Natural killer cell (primary cell): Measurements from ENCODE around the gene PIM1. TPM values are rescaled to one million over a fixed set of nuclear protein-coding genes. Genes with fewer than 3 reads are reported as not detected.
"Not testable (repeated sequence)": the region's sequence is repeated elsewhere in the genome, so short reads cannot be mapped to it uniquely, and the experiment has no call there.

Experiments used
- ATAC-seq, 3 donors: fragments of 150-1000 bp in 2 of 3; fragments of 200-7000 bp in 1 of 3; cut with Tn5 transposase; 1 replicate in 1 of 3; 2 replicates in 2 of 3; pipeline ENCODE4 v1.10.0; 2021; ENCODE audit warnings: mild to moderate bottlenecking in 2 of 3, moderate library complexity in 2 of 3
- DNase-seq, 2 donors: peaks; one replicate each; pipeline versions ENCODE4 v3.0.0 to v3.0.0-alpha.2; 2013 to 2021; ENCODE audit warnings: mixed read lengths in 1 of 2
- H3K27ac ChIP-seq: one replicate; pipeline ENCODE4 v1.5.1; 2013; ENCODE audit warnings: mild to moderate bottlenecking, low read length
- H3K27me3 ChIP-seq: one replicate; pipeline ENCODE4 v1.6.1; 2013; ENCODE audit warnings: low read length; ENCODE audit not compliant: control insufficient read depth, insufficient read depth
- H3K36me3 ChIP-seq: one replicate; pipeline ENCODE4 v1.6.1; 2013; ENCODE audit warnings: low read length; ENCODE audit not compliant: control insufficient read depth, insufficient read depth
- H3K4me1 ChIP-seq: one replicate; pipeline ENCODE4 v1.6.1; 2013; ENCODE audit warnings: low read length; ENCODE audit not compliant: control insufficient read depth, insufficient read depth
- H3K4me3 ChIP-seq: one replicate; pipeline ENCODE4 v1.5.1; 2013; ENCODE audit warnings: low read length
- H3K9me3 ChIP-seq: one replicate; pipeline ENCODE4 v1.6.1; 2013; ENCODE audit warnings: low read length; ENCODE audit not compliant: control insufficient read depth, insufficient read depth
- H3K27ac Mint-ChIP-seq, 2 donors: one replicate each; pipeline ENCODE4 v1.8.0; 2022; ENCODE audit warnings: mild to moderate bottlenecking in 2 of 2, mixed read lengths in 2 of 2, moderate library complexity in 1 of 2
- H3K27me3 Mint-ChIP-seq, 2 donors: one replicate each; pipeline ENCODE4 v1.8.0; 2022; ENCODE audit warnings: low read depth in 2 of 2, mixed read lengths in 2 of 2
- H3K36me3 Mint-ChIP-seq: one replicate; pipeline ENCODE4 v1.8.0; 2022; ENCODE audit warnings: mixed read lengths
- H3K4me1 Mint-ChIP-seq, 2 donors: one replicate each; pipeline ENCODE4 v1.8.0; 2022; ENCODE audit warnings: mixed read lengths in 2 of 2
- H3K4me3 Mint-ChIP-seq: one replicate; pipeline ENCODE4 v1.8.0; 2022; ENCODE audit warnings: mild to moderate bottlenecking, moderate library complexity, mixed read lengths
- H3K9me3 Mint-ChIP-seq, 2 donors: one replicate each; pipeline ENCODE4 v1.8.0; 2022; ENCODE audit warnings: mixed read lengths in 2 of 2
- WGBS: methylation state at CpG from one replicate; pipeline ENCODE4 v1.1.7; 2013; ENCODE audit warnings: missing lambda C conversion rate; ENCODE audit not compliant: insufficient coverage; 5-methylcytosine and 5-hydroxymethylcytosine counted together
- intact Hi-C: fragments of 100-400 bp; cut with micrococcal nuclease; formaldehyde crosslinking; loops from one replicate; pipeline ENCODE4 v1.14.2; 2022
- total RNA-seq, 4 donors: library from RNA; stranded (reverse); fragments of 120-200 nt in 1 of 4; gene quantifications; one replicate each; pipeline versions ENCODE4 v1.2.3 to v1.2.4, GENCODE V29; 2013 to 2022
- TF ChIP-seq, protein P1 (sequence below): fragments of 200-600 bp; IDR thresholded peaks from one replicate; pipeline ENCODE4 v1.8.0; 2022; ENCODE audit warnings: antibody characterized with exemption

The PIM1 gene
- total RNA-seq, 3 donors from 2014 or later (not counting 1 experiment from before 2014, with no cell fraction given) = 188 to 242 (median 215) TPM

DNA sequence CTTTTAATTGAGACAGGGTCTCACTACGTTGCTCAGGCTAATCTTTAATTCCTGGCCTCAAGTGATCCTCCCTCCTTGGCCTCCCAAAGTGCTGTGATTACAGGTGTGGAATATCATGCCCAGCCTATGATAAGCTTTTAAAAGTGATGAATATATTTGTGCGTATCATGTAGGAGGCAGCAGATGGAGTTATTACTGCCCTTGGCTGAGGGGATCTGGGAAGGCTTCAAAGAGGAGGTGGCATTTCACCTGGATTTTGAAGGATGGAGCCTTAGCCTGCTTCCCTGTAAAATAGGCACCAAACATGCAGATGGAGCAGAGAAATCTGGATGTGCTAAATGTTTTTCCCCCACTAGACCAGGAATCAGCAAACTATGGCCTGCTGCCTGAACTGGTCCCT, 10.1 kb downstream of the PIM1 start:
- Histone ChIP-seq H3K9me3 (no peaks in the 10 kb centered on the region), H3K4me3 (no peak overlapping the region), H3K27me3 (no peaks in the 10 kb centered on the region), H3K4me1 (peaks cover 82% of the 10 kb centered on the region), H3K36me3 (peaks cover 8% of the 10 kb centered on the region), H3K27ac (no peak overlapping the region)
- H3K4me1 Mint-ChIP-seq = peaks cover 34 to 47% of the 10 kb centered on the region in 2 donors
- H3K9me3 Mint-ChIP-seq = no peaks in the 10 kb centered on the region
- TF ChIP-seq, protein P1, sequence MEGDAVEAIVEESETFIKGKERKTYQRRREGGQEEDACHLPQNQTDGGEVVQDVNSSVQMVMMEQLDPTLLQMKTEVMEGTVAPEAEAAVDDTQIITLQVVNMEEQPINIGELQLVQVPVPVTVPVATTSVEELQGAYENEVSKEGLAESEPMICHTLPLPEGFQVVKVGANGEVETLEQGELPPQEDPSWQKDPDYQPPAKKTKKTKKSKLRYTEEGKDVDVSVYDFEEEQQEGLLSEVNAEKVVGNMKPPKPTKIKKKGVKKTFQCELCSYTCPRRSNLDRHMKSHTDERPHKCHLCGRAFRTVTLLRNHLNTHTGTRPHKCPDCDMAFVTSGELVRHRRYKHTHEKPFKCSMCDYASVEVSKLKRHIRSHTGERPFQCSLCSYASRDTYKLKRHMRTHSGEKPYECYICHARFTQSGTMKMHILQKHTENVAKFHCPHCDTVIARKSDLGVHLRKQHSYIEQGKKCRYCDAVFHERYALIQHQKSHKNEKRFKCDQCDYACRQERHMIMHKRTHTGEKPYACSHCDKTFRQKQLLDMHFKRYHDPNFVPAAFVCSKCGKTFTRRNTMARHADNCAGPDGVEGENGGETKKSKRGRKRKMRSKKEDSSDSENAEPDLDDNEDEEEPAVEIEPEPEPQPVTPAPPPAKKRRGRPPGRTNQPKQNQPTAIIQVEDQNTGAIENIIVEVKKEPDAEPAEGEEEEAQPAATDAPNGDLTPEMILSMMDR = no peak
- no peak overlapping the region for H3K4me3 Mint-ChIP-seq
- 94% methylated on average over 2 of the region's 2 CpGs for WGBS
- peak overlapping the region; percentile 38 to 61 for H3K27ac Mint-ChIP-seq
- intact Hi-C loops = no loop called here
- H3K27me3 Mint-ChIP-seq = no peaks in the 10 kb centered on the region
- ATAC-seq (no peak), DNase-seq (no peak)
- peaks cover 6% of the 10 kb centered on the region for H3K36me3 Mint-ChIP-seq

DNA sequence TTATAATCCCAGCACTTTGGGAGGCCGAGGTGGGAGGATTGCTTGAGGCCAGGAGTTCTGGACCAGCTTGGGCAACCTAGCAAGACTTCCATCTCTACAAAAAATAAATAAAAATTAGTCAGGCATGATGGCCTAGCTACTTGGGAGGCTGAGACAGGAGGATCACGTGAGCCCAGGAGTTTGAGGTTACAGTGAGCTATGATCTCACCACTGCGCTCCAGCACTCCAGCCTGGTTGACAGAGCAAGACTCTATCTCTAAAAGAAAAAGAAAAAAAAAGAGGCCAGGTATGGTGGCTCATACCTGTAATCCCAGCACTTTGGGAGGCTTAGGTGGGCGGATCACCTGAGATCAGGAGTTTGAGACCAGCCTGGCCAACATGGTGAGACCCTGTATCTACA, 10.7 kb downstream of the PIM1 start:
- Histone ChIP-seq H3K4me1 (peaks cover 83% of the 10 kb centered on the region), H3K27ac (peak overlapping the region; percentile 26)
- ATAC-seq, H3K27me3 Mint-ChIP-seq, DNase-seq, intact Hi-C loops, H3K36me3 ChIP-seq, H3K9me3 Mint-ChIP-seq, H3K9me3 ChIP-seq, H3K4me3 ChIP-seq, H3K4me3 Mint-ChIP-seq, H3K36me3 Mint-ChIP-seq, H3K27me3 ChIP-seq: not testable (repeated sequence)
- H3K27ac Mint-ChIP-seq = peak overlapping the region; percentile 38 to 61
- H3K4me1 Mint-ChIP-seq = peaks cover 31 to 45% of the 10 kb centered on the region in 2 donors
- 79% methylated on average over 3 of the region's 4 CpGs for WGBS

DNA sequence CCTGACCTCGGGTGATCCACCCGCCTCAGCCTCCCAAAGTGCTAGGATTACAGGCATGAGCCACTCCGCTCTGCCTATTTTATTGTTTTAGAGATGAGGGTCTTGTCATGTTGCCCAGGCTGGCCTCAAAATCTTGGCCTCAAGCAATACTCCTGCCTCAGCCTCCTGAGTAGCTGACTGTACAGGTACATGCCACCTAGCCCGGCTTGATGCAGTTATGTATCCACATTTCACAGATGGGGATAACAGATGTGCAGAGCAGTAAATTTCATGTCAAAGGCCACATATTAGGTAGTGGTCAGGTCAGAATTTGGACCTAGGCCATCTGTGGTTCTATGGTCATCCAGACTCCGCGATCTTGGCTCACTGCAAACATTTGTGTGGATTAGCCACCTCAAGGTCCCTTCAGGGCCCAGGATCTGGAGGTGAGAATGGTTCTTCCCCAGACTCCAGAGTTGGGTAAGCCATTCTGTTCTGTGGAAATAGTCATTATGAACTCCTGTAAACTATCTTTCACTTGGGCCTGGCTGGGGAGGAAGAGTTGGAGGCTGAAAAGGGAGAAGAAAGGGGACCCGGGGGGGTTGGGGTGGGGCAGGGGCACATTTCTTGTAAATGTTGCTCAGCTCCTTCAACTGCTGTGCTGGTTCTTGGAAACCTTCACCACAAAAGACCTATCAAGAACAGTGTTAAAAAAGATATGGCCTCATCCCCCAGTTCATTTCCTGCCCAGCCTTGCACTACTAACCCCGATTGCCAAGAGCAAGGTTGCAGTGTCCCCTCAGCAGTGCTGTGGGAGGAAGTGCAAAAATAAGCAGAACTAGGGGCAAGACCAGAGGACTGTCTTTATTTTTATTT, 13.0 kb downstream of the PIM1 start:
- DNase-seq = peak; percentile 60 to 82
- no peaks in the 10 kb centered on the region for H3K36me3 Mint-ChIP-seq
- WGBS = 52% methylated on average over 7 of the region's 8 CpGs
- TF ChIP-seq, protein P1 = no peak
- peak; percentile 93 to 99 (median 98) for ATAC-seq
- peaks cover 77% of the 10 kb centered on the region for H3K4me1 ChIP-seq
- peak overlapping the region; percentile 87 for H3K27ac ChIP-seq
- H3K9me3 ChIP-seq = no peaks in the 10 kb centered on the region
- no peaks in the 10 kb centered on the region for H3K36me3 ChIP-seq
- no peaks in the 10 kb centered on the region for H3K27me3 ChIP-seq
- no peaks in the 10 kb centered on the region for H3K9me3 Mint-ChIP-seq
- H3K4me3 Mint-ChIP-seq = peak overlapping the region; percentile 59
- H3K4me3 ChIP-seq = no peak overlapping the region
- peaks cover 32 to 47% of the 10 kb centered on the region in 2 donors for H3K4me1 Mint-ChIP-seq
- intact Hi-C loops = loop anchor here (1.0 to 2.0 kb wide), 2 partner anchors 8 to 26 kb away; no protein-coding TSS in a partner anchor
- peak overlapping the region; percentile 73 to 90 for H3K27ac Mint-ChIP-seq
- no peaks in the 10 kb centered on the region for H3K27me3 Mint-ChIP-seq

DNA sequence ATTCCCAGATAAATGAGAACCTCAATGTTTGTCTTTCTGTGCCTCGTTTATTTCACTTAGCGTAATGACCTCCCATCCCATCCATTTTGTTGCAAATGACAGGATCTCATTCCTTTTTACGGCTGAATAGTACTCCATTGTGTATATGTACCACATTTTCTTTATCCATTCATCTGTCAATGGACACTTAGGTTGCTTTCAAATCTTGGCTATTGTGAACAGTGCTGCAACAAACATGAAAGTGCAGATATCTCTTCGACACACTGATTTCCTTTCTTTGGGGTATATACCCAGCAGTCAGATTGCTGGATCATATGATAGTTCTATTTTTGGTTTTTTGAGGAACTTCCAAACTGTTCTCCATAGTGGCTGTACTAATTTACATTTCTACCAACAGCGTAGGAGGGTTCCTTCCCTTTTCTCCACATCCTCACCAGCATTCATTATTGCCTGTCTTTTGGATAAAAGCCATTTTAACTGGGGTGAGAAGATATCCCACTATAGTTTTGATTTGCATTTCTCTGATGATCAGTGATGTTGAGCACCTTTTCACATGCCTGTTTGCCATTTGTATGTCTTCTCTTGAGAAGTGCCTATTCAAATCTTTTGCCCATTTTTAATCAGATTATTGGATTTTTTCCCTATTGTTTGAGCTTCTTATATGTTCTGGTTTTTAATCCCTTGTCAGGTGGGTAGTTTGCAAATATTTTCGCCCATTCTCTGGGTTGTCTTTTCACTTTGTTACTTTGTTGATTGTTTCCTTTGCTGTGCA, 16.2 kb downstream of the PIM1 start:
- H3K36me3 Mint-ChIP-seq, H3K4me3 ChIP-seq, intact Hi-C loops, ATAC-seq, H3K9me3 Mint-ChIP-seq, DNase-seq, H3K27ac ChIP-seq, H3K9me3 ChIP-seq, H3K27me3 ChIP-seq, H3K36me3 ChIP-seq, H3K27me3 Mint-ChIP-seq: not testable (repeated sequence)
- Mint-ChIP-seq H3K4me3 (peak overlapping the region; percentile 63), H3K4me1 (peaks cover 39 to 60% of the 10 kb centered on the region in 2 donors), H3K27ac (peak overlapping the region; percentile 73 to 91)
- WGBS = 79% methylated on average over 6 of the region's 6 CpGs
- H3K4me1 ChIP-seq = peaks cover 79% of the 10 kb centered on the region
